ENCODE measurements around the gene NCOA5. TPM values are rescaled to one million over a fixed set of nuclear protein-coding genes. Genes with fewer than 3 reads are reported as not detected.

Gene NCOA5
- total RNA-seq, 1 experiment from 2014 or later, result 34.4 TPM

- intact Hi-C loops (cut with micrococcal nuclease; ENCODE audit: unreplicated experiment), result no loop called here
- no peaks in the 10 kb centered on the region for H3K9me3 Mint-ChIP-seq (ENCODE audit: low read depth, unreplicated experiment)
- peaks cover 100% of the 10 kb centered on the region for H3K27me3 Mint-ChIP-seq (ENCODE audit: unreplicated experiment)
- no peak overlapping the region for H3K4me3 Mint-ChIP-seq (ENCODE audit: low read depth, unreplicated experiment)
- no peaks in the 10 kb centered on the region for H3K4me1 Mint-ChIP-seq (ENCODE audit: low read depth, unreplicated experiment)
- CTCF ChIA-PET, result no interaction called here
- H3K27ac Mint-ChIP-seq (ENCODE audit: unreplicated experiment), result no peak overlapping the region
- no peak for TF ChIP-seq CTCF (IDR thresholded peaks at IDR 0.05; ENCODE audit: unreplicated experiment)
- DNase-seq, result no peak
- H3K36me3 Mint-ChIP-seq (ENCODE audit: insufficient read depth, unreplicated experiment), result no peaks in the 10 kb centered on the region
- BruUV-seq (replicated peaks), result no TSS peak
Measured at GRCh38 chr20:46044896-46045295, 44.9 kb downstream of the NCOA5 start.

GRCh38 chr20:46043556-46043955 lies 46.2 kb downstream of the NCOA5 start:
- no peak overlapping the region for H3K4me3 Mint-ChIP-seq (ENCODE audit: low read depth, unreplicated experiment)
- CTCF ChIA-PET, result interaction anchor here (0.7 to 1.3 kb wide), 2 partner anchors 14 to 21 kb away, joined by 4 to 5 read pairs; no protein-coding TSS in a partner anchor
- no peak overlapping the region for H3K27ac Mint-ChIP-seq (ENCODE audit: unreplicated experiment)
- no peaks in the 10 kb centered on the region for H3K9me3 Mint-ChIP-seq (ENCODE audit: low read depth, unreplicated experiment)
- no peak for TF ChIP-seq CTCF (IDR thresholded peaks at IDR 0.05; ENCODE audit: unreplicated experiment)
- no peak for DNase-seq
- H3K36me3 Mint-ChIP-seq (ENCODE audit: insufficient read depth, unreplicated experiment), result no peaks in the 10 kb centered on the region
- BruUV-seq (replicated peaks), result no TSS peak
- H3K4me1 Mint-ChIP-seq (ENCODE audit: low read depth, unreplicated experiment), result no peaks in the 10 kb centered on the region
- intact Hi-C loops (cut with micrococcal nuclease; ENCODE audit: unreplicated experiment), result no loop called here
- H3K27me3 Mint-ChIP-seq (ENCODE audit: unreplicated experiment), result peaks cover 94% of the 10 kb centered on the region

- CTCF ChIA-PET, result interaction anchor here (0.6 kb wide), 1 partner anchor 18 kb away, joined by 3 read pairs; no protein-coding TSS in a partner anchor
- intact Hi-C loops (cut with micrococcal nuclease; ENCODE audit: unreplicated experiment), result no loop called here
- BruUV-seq (replicated peaks), result no TSS peak
- no peak for TF ChIP-seq CTCF (IDR thresholded peaks at IDR 0.05; ENCODE audit: unreplicated experiment)
- Mint-ChIP-seq H3K4me3 (ENCODE audit: low read depth, unreplicated experiment) (no peak overlapping the region), H3K36me3 (ENCODE audit: insufficient read depth, unreplicated experiment) (no peaks in the 10 kb centered on the region), H3K27me3 (ENCODE audit: unreplicated experiment) (peaks cover 94% of the 10 kb centered on the region), H3K4me1 (ENCODE audit: low read depth, unreplicated experiment) (no peaks in the 10 kb centered on the region), H3K9me3 (ENCODE audit: low read depth, unreplicated experiment) (no peaks in the 10 kb centered on the region), H3K27ac (ENCODE audit: unreplicated experiment) (no peak overlapping the region)
- DNase-seq, result peak; percentile 77
Measured at GRCh38 chr20:46040902-46041535, 48.7 kb downstream of the NCOA5 start.

GRCh38 chr20:46037036-46037435 lies 52.7 kb downstream of the NCOA5 start:
- no peak for TF ChIP-seq CTCF (IDR thresholded peaks at IDR 0.05; ENCODE audit: unreplicated experiment)
- DNase-seq, result no peak
- BruUV-seq (replicated peaks), result no TSS peak
- CTCF ChIA-PET, result no interaction called here
- no peaks in the 10 kb centered on the region for H3K4me1 Mint-ChIP-seq (ENCODE audit: low read depth, unreplicated experiment)
- H3K27me3 Mint-ChIP-seq (ENCODE audit: unreplicated experiment), result peaks cover 94% of the 10 kb centered on the region
- H3K4me3 Mint-ChIP-seq (ENCODE audit: low read depth, unreplicated experiment), result no peak overlapping the region
- no peak overlapping the region for H3K27ac Mint-ChIP-seq (ENCODE audit: unreplicated experiment)
- intact Hi-C loops (cut with micrococcal nuclease; ENCODE audit: unreplicated experiment), result no loop called here
- H3K9me3 Mint-ChIP-seq (ENCODE audit: low read depth, unreplicated experiment), result no peaks in the 10 kb centered on the region
- no peaks in the 10 kb centered on the region for H3K36me3 Mint-ChIP-seq (ENCODE audit: insufficient read depth, unreplicated experiment)

Measured in Calu3 (cell line).